ENCODE measurements around the gene EXOC1.

- TF ChIP-seq CTCF (IDR thresholded peaks at IDR 0.05) (no peak), EZH2 (IDR thresholded peaks at IDR 0.05) (no peak), EZH2phosphoT487 (IDR thresholded peaks at IDR 0.05) (no peak)
Observed at GRCh38 chr4:55933611-55934010, 80.2 kb downstream of the EXOC1 start.

Measured in neural progenitor cell (in vitro differentiated cells).